Stimulated activated memory B cell treated with anti-CD40 and anti-IgM and Interleukin-4, amounts not matched to agents 10 μg/mL and 1 μg/mL and 100 μg/mL, for 72 hours (primary cell): Measurements from ENCODE around the gene ABCD3.
"Not testable (repeated sequence)": the region's sequence is repeated elsewhere in the genome, so short reads cannot be mapped to it uniquely, and the experiment has no call there.

Experiments used
- ATAC-seq: fragments of 150-1000 bp; cut with Tn5 transposase; 2 replicates; pipeline ENCODE4 v1.10.0; 2021
- H3K27ac Mint-ChIP-seq: one replicate; pipeline ENCODE4 v1.8.0; 2022; ENCODE audit warnings: mild to moderate bottlenecking, mixed read lengths
- H3K27me3 Mint-ChIP-seq: one replicate; pipeline ENCODE4 v1.8.0; 2022; ENCODE audit warnings: mixed read lengths
- H3K36me3 Mint-ChIP-seq: one replicate; pipeline ENCODE4 v1.8.0; 2022; ENCODE audit warnings: mixed read lengths
- H3K4me1 Mint-ChIP-seq: one replicate; pipeline ENCODE4 v1.8.0; 2022; ENCODE audit warnings: mixed read lengths
- H3K4me3 Mint-ChIP-seq: one replicate; pipeline ENCODE4 v1.8.0; 2022; ENCODE audit warnings: mild to moderate bottlenecking, moderate library complexity, mixed read lengths
- H3K9me3 Mint-ChIP-seq: one replicate; pipeline ENCODE4 v1.8.0; 2022; ENCODE audit warnings: mixed read lengths

Gene ABCD3

GRCh38 chr1:94428927-94429528 lies 10.8 kb downstream of the ABCD3 start:
- H3K27ac Mint-ChIP-seq, H3K27me3 Mint-ChIP-seq, H3K4me3 Mint-ChIP-seq, H3K9me3 Mint-ChIP-seq, ATAC-seq: not testable (repeated sequence)
- Mint-ChIP-seq H3K36me3 (peaks cover 27% of the 10 kb centered on the region), H3K4me1 (peaks cover 25% of the 10 kb centered on the region)

DNA sequence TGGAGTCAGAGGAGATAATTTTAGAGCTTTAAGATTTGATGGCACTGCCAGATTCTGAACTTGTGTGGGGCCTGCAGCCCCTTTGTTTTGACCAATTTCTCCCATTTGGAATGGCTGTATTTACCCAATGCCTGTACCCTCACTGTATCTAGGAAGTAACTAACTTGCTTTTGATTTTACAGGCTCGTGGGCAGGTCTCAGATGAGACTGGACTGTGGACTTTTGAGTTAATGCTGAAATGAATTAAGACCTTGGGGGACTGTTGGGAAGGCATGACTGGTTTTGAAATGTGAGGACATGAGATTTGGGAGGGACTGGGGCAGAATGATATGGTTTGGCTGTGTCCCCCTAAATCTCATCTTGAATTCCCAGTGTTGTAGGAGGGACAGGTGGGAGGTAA lies 11.9 kb downstream of the ABCD3 start:
- Mint-ChIP-seq H3K4me1 (peaks cover 32% of the 10 kb centered on the region), H3K36me3 (peaks cover 33% of the 10 kb centered on the region)
- ATAC-seq, H3K27ac Mint-ChIP-seq, H3K4me3 Mint-ChIP-seq, H3K27me3 Mint-ChIP-seq, H3K9me3 Mint-ChIP-seq: not testable (repeated sequence)

- no peak overlapping the region for H3K27ac Mint-ChIP-seq
- H3K4me3 Mint-ChIP-seq = no peak overlapping the region
- peaks cover 47% of the 10 kb centered on the region for H3K36me3 Mint-ChIP-seq
- no peak for ATAC-seq
- H3K4me1 Mint-ChIP-seq = peaks cover 18% of the 10 kb centered on the region
- no peaks in the 10 kb centered on the region for H3K27me3 Mint-ChIP-seq
- peaks cover 8% of the 10 kb centered on the region for H3K9me3 Mint-ChIP-seq
These were observed 15.7 kb downstream of the ABCD3 start for GRCh38 chr1:94433866-94434265.

DNA sequence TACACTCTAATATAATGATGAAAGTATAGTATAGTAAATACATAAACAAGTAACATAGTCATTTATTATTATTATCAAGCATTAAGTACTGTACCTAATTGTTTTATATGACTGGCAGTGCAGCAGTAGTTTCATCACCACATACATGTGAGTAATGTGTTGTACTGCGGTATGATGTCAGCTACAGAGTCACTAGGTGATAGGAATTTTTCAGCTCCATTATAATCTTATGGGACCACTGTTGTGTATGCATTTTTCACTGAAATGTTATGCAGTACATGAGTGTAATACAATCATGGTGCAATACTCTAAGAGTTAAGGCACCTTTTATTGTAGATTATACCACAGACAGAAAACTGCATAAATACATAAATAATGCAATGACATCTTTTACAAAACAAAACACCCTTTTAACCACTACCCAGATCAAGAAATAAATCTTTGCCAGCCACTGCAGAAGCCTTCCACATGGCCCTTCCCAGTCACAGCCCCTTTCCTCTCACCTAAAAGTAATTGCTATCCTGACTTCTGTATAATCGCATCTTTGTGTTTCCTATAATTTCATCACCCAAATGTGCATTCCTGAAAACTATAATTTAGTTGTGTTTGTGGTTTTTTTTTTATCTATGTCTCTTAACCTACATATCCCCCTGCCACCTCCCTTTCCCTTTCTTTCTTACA lies 16.3 kb downstream of the ABCD3 start:
- no peak overlapping the region for H3K27ac Mint-ChIP-seq
- ATAC-seq = no peak
- H3K36me3 Mint-ChIP-seq = peaks cover 41% of the 10 kb centered on the region
- peaks cover 20% of the 10 kb centered on the region for H3K4me1 Mint-ChIP-seq
- no peak overlapping the region for H3K4me3 Mint-ChIP-seq
- no peaks in the 10 kb centered on the region for H3K27me3 Mint-ChIP-seq
- H3K9me3 Mint-ChIP-seq = peaks cover 6% of the 10 kb centered on the region

DNA sequence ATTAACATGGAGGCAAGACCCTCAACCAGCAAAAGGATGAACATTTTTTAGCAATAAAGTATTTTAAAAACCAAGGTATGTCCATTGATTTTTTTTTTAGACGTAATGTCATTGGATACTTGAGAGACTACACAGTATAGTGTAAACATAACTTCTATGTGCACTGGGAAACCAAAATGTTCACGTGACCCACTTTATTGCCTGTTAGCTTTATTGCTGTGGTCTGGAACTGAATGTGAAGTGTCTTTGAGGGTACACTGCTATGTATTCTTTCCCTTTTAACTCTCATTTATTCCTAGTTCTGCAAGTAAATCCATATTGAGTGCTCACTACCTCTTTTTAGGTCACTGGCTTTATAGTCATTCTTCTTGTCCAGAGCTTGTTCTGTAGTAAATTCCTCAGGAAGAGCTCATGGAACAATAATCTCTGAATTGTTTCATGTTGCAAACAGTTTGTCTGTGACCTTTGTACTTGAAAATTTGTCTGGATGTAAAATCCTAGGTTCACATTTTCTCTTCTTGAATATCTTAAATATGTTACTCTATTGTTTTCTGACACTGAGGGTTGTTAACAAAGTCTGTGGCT lies 20.6 kb downstream of the ABCD3 start:
- Mint-ChIP-seq H3K9me3 (peaks cover 22% of the 10 kb centered on the region), H3K36me3 (peaks cover 52% of the 10 kb centered on the region), H3K27ac (no peak overlapping the region), H3K4me3 (no peak overlapping the region), H3K4me1 (peaks cover 25% of the 10 kb centered on the region), H3K27me3 (no peaks in the 10 kb centered on the region)
- ATAC-seq = no peak

DNA sequence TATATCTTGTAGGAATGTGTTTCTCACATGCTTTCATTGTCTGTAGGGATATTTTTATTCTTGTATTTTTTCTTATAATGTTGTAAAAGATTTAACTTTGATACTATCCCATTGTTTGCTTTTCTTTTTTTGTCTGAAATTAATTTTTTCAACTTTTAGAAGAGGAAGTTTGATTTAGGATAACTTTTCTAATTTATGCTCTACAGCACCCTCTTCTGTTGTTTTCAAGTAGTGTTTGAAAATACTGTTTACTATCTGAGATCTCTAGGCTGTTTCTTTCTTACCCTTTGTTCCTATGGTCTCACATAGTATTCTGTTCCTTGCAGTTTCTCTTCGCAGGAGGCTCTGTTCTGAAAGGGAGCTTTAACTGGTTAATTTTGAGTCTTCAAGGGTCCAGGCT lies 21.9 kb downstream of the ABCD3 start:
- H3K9me3 Mint-ChIP-seq = peaks cover 23% of the 10 kb centered on the region

DNA sequence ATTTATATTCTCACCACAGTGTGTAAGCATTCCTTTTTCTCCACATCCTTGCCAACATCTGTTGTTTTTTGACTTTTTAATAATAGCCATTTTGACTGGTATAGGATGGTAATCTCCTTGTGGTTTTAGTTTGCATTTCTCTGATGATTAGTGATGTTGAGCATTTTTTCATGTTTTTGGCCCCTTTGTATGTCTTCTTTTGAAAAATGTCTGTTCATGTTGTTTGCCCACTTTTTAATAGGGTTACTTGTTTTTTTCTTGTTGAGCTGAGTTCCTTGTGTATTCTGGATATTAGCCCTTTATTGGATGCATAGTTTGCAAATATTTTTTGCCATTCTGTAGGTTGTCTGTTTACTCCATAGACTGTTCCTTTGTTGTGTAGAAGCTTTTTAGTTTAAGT lies 24.9 kb downstream of the ABCD3 start:
- not testable (repeated sequence) for H3K4me3 Mint-ChIP-seq, H3K27me3 Mint-ChIP-seq, H3K27ac Mint-ChIP-seq, ATAC-seq
- Mint-ChIP-seq H3K36me3 (peaks cover 45% of the 10 kb centered on the region), H3K9me3 (peaks cover 22% of the 10 kb centered on the region), H3K4me1 (peaks cover 18% of the 10 kb centered on the region)

More for the DNA sequence above, 21.9 kb downstream of the ABCD3 start:
- no peak for ATAC-seq
- peaks cover 48% of the 10 kb centered on the region for H3K36me3 Mint-ChIP-seq
- H3K27ac Mint-ChIP-seq = no peak overlapping the region
- H3K4me1 Mint-ChIP-seq = peaks cover 18% of the 10 kb centered on the region
- H3K27me3 Mint-ChIP-seq = no peaks in the 10 kb centered on the region
- H3K4me3 Mint-ChIP-seq = no peak overlapping the region

DNA sequence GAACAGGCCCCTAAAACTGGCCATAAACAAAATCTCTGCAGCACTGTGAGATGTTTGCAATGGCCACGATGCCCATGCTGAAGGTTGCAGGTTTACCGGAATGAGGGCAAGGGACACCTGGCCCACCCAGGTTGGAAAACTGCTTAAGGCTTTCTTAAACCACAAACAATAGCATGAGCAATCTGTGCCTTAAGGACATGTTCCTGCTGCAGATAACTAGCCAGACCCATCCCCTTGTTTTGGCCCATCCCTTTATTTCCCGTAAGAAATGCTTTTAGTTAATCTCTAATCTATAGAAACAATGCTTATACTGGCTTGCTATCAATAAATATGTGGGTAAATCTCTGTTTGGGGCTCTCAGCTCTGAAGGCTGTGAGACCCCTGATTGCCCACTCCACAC lies 26.6 kb downstream of the ABCD3 start:
- not testable (repeated sequence) for H3K27me3 Mint-ChIP-seq, ATAC-seq, H3K27ac Mint-ChIP-seq, H3K4me3 Mint-ChIP-seq
- Mint-ChIP-seq H3K4me1 (peaks cover 12% of the 10 kb centered on the region), H3K9me3 (peaks cover 30% of the 10 kb centered on the region), H3K36me3 (peaks cover 60% of the 10 kb centered on the region)

GRCh38 chr1:94445733-94446132 lies 27.5 kb downstream of the ABCD3 start:
- H3K4me1 Mint-ChIP-seq, H3K4me3 Mint-ChIP-seq, H3K27me3 Mint-ChIP-seq, H3K27ac Mint-ChIP-seq, ATAC-seq: not testable (repeated sequence)
- Mint-ChIP-seq H3K9me3 (peaks cover 29% of the 10 kb centered on the region), H3K36me3 (peaks cover 61% of the 10 kb centered on the region)

GRCh38 chr1:94446177-94446576 lies 28.0 kb downstream of the ABCD3 start:
- ATAC-seq, H3K27me3 Mint-ChIP-seq, H3K4me3 Mint-ChIP-seq, H3K4me1 Mint-ChIP-seq, H3K27ac Mint-ChIP-seq: not testable (repeated sequence)
- H3K36me3 Mint-ChIP-seq = peaks cover 65% of the 10 kb centered on the region
- H3K9me3 Mint-ChIP-seq = peaks cover 30% of the 10 kb centered on the region

DNA sequence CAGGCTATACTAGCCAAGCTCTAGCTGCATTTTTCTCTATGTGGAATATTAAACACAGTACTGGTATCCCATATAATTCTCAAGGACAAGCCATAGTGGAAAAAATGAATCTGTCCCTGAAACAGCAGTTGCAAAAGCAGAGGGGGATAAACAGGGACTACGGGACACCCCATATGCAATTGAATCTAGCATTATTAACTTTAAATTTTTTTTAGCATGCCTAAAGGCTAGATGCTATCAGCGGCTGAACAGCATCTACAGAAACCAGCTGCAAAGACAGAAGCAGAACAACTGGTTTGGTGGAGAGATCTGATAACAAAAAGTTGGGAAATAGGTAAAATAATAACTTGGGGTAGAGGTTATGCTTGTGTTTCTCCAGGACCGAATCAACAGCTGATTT lies 30.6 kb downstream of the ABCD3 start:
- H3K9me3 Mint-ChIP-seq = peaks cover 24% of the 10 kb centered on the region
- H3K4me3 Mint-ChIP-seq, H3K27ac Mint-ChIP-seq, ATAC-seq, H3K4me1 Mint-ChIP-seq, H3K27me3 Mint-ChIP-seq: not testable (repeated sequence)
- H3K36me3 Mint-ChIP-seq = peaks cover 67% of the 10 kb centered on the region

- peaks cover 5% of the 10 kb centered on the region for H3K4me1 Mint-ChIP-seq
- H3K36me3 Mint-ChIP-seq = peaks cover 58% of the 10 kb centered on the region
- H3K27ac Mint-ChIP-seq = no peak overlapping the region
These were observed 38.5 kb downstream of the ABCD3 start for GRCh38 chr1:94456736-94457135.

GRCh38 chr1:94462606-94463005 lies 44.4 kb downstream of the ABCD3 start:
- no peaks in the 10 kb centered on the region for H3K27me3 Mint-ChIP-seq

More at GRCh38 chr1:94456736-94457135, 38.5 kb downstream of the ABCD3 start:
- no peak for ATAC-seq
- H3K4me3 Mint-ChIP-seq = no peak overlapping the region
- H3K9me3 Mint-ChIP-seq = peaks cover 11% of the 10 kb centered on the region
- H3K27me3 Mint-ChIP-seq = no peaks in the 10 kb centered on the region

GRCh38 chr1:94463056-94463764 lies 45.0 kb downstream of the ABCD3 start:
- Mint-ChIP-seq H3K4me1 (peaks cover 6% of the 10 kb centered on the region), H3K27ac (no peak overlapping the region), H3K36me3 (peaks cover 56% of the 10 kb centered on the region), H3K27me3 (no peaks in the 10 kb centered on the region), H3K4me3 (no peak overlapping the region), H3K9me3 (no peaks in the 10 kb centered on the region)
- ATAC-seq = no peak

More at GRCh38 chr1:94462606-94463005, 44.4 kb downstream of the ABCD3 start:
- peaks cover 6% of the 10 kb centered on the region for H3K4me1 Mint-ChIP-seq
- H3K4me3 Mint-ChIP-seq = no peak overlapping the region
- peaks cover 58% of the 10 kb centered on the region for H3K36me3 Mint-ChIP-seq
- H3K27ac Mint-ChIP-seq = no peak overlapping the region
- no peaks in the 10 kb centered on the region for H3K9me3 Mint-ChIP-seq
- ATAC-seq = no peak

DNA sequence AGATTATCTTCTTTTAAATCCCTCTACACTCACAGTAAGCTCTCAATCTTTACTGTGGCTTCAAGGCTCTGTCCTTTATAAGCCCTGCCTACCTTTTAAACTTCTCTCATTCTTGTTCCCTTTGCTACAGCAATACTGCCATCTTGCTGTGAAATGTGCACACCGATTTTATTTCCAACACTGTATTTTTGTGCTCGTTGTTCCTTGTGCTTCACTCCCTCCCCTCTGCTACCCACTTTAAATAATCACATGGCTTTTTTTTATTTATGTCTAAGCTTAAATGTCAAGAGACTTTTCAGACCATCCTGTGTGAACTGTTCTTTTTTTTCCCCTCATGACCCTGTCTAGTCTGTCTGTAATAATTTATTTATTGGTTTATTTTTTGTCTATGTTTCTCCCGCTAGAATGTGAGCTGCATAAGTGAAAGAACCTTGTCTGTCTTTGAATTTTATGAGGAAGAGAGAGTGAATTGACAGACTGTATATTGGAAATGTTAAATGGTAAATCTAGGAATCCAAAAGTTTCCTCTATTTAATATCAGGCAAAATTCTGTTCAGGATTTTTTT lies 45.7 kb downstream of the ABCD3 start:
- Mint-ChIP-seq H3K27ac (peak overlapping the region; percentile 48), H3K36me3 (peaks cover 55% of the 10 kb centered on the region), H3K4me3 (no peak overlapping the region), H3K27me3 (no peaks in the 10 kb centered on the region), H3K9me3 (no peaks in the 10 kb centered on the region), H3K4me1 (peaks cover 6% of the 10 kb centered on the region)
- ATAC-seq = no peak
